A549 (cell line): ENCODE results near the gene RBM12. TPM values are rescaled to one million over a fixed set of nuclear protein-coding genes. Genes with fewer than 3 reads are reported as not detected.

ENCODE experiments used
- ATAC-seq, 2 experiments: fragments of 200-7000 bp in 1 of 2; fragments of >200 bp in 1 of 2; cut with Nextera tagmentation in 1 of 2; cut with Tn5 transposase in 1 of 2; 3 replicates each; pipeline versions ENCODE4 v1.8.0 to v1.9.1; 2018 to 2020; ENCODE audit warnings: mild to moderate bottlenecking in 1 of 2, moderate library complexity in 1 of 2
- CTCF ChIA-PET: fragments of 300-600 bp; sonication (Branson Sonifier 250); formaldehyde crosslinking; extraction: SDS; loops from one replicate; lab custom pipeline; 2021; ENCODE audit warnings: antibody characterized with exemption, inconsistent platforms; lab: Yijun Ruan, JAX
- POLR2A ChIA-PET: fragments of 350-600 bp; formaldehyde crosslinking; extraction: SDS; loops from one replicate; lab custom pipeline; 2021; ENCODE audit warnings: antibody characterized with exemption, inconsistent platforms; lab: Yijun Ruan, JAX
- DNase-seq, 2 experiments: peaks; one replicate each; pipeline versions ENCODE4 v3.0.0 to v3.0.0-alpha.2; 2011 to 2016; ENCODE audit warnings: low read depth in 1 of 2, low spot score in 1 of 2
- FAIRE-seq: peaks from 2 replicates; lab custom pipeline; 2011; peaks lifted over from hg19 to GRCh38; lab: Jason Lieb, UNC
- H3K27ac ChIP-seq, 2 experiments: fragments of >200 bp; sonication (Bioruptor Twin); formaldehyde crosslinking; 3 replicates each; pipeline ENCODE4 v1.5.1; 2016 to 2017
- H3K4me1 ChIP-seq: fragments of >200 bp; sonication (Bioruptor Twin); formaldehyde crosslinking; 3 replicates; pipeline ENCODE4 v1.6.1; 2016
- H3K4me2 ChIP-seq: fragments of >200 bp; sonication (Bioruptor Twin); formaldehyde crosslinking; 3 replicates; pipeline ENCODE4 v1.6.1; 2016
- H3K4me3 ChIP-seq: fragments of >200 bp; sonication (Bioruptor Twin); formaldehyde crosslinking; 3 replicates; pipeline ENCODE4 v1.5.1; 2016
- H3K9me3 ChIP-seq: fragments of >200 bp; sonication (Bioruptor Twin); formaldehyde crosslinking; 3 replicates; pipeline ENCODE4 v1.6.1; 2016
- CBX8 ChIP-seq: fragments of 200-600 bp; sonication (generic); IDR thresholded peaks from 2 replicates; pipeline ENCODE4 v1.6.1; 2016
- CEBPB ChIP-seq, 2 experiments: fragments of >200 bp in 1 of 2; sonication (Bioruptor Twin) in 1 of 2; formaldehyde crosslinking in 1 of 2; IDR thresholded peaks; 2 replicates each; pipeline ENCODE4 v1.6.1; 2012 to 2016
- EHF ChIP-seq: fragments of 250-450 bp; sonication (Bioruptor Pico); IDR thresholded peaks from 2 replicates; pipeline ENCODE4 v1.5.0; 2020; ENCODE audit warnings: mild to moderate bottlenecking
- FOSB ChIP-seq: fragments of 250-450 bp; sonication (Bioruptor Pico); IDR thresholded peaks from 2 replicates; pipeline ENCODE4 v1.5.0; 2020; ENCODE audit warnings: mild to moderate bottlenecking, moderate library complexity
- FOSL2 ChIP-seq, 2 experiments: fragments of 450-650 bp in 1 of 2; fragments of >200 bp in 1 of 2; sonication (Bioruptor Twin) in 1 of 2; formaldehyde crosslinking; IDR thresholded peaks; 2 replicates each; pipeline versions ENCODE4 v1.5.0 to v1.6.1; 2016 to 2020; ENCODE audit warnings: mild to moderate bottlenecking in 1 of 2, moderate library complexity in 1 of 2
- FOXS1 ChIP-seq: fragments of 250-450 bp; sonication (Bioruptor Pico); IDR thresholded peaks from 2 replicates; pipeline ENCODE4 v1.5.0; 2020; ENCODE audit warnings: mild to moderate bottlenecking, moderate library complexity
- HDAC2 ChIP-seq: fragments of 200-600 bp; sonication (generic); IDR thresholded peaks from 2 replicates; pipeline ENCODE4 v1.6.1; 2016
- HEYL ChIP-seq: fragments of 250-450 bp; sonication (Bioruptor Pico); IDR thresholded peaks from 2 replicates; pipeline ENCODE4 v1.8.0; 2021; ENCODE audit warnings: mild to moderate bottlenecking, moderate library complexity
- HOXA7 ChIP-seq: fragments of 250-450 bp; sonication (Bioruptor Pico); IDR thresholded peaks from 2 replicates; pipeline ENCODE4 v1.5.0; 2020; ENCODE audit warnings: mild to moderate bottlenecking, moderate library complexity
- HOXB5 ChIP-seq: fragments of 250-450 bp; sonication (Bioruptor Pico); IDR thresholded peaks from 2 replicates; pipeline ENCODE4 v1.5.0; 2020; ENCODE audit warnings: mild to moderate bottlenecking, moderate library complexity
- JUN ChIP-seq, 2 experiments: fragments of >200 bp; sonication (Bioruptor Twin); formaldehyde crosslinking; IDR thresholded peaks; 2 replicates in 1 of 2; 3 replicates in 1 of 2; pipeline ENCODE4 v1.6.1; 2016 to 2017
- KDM5A ChIP-seq: fragments of 200-600 bp; sonication (generic); IDR thresholded peaks from 2 replicates; pipeline ENCODE4 v1.6.1; 2016; ENCODE audit warnings: antibody characterized with exemption, mild to moderate bottlenecking
- MAFK ChIP-seq: fragments of 450-650 bp; IDR thresholded peaks from 2 replicates; pipeline ENCODE4 v1.6.1; 2014; ENCODE audit not compliant: partially characterized antibody
- NR3C1 ChIP-seq: fragments of >200 bp; sonication (Bioruptor Twin); formaldehyde crosslinking; IDR thresholded peaks from 3 replicates; pipeline ENCODE4 v1.6.1; 2017
- PHF8 ChIP-seq: fragments of 200-600 bp; sonication (generic); IDR thresholded peaks from 2 replicates; pipeline ENCODE4 v1.6.1; 2016; ENCODE audit warnings: low read depth, mild to moderate bottlenecking, antibody characterized with exemption, moderate library complexity, borderline replicate concordance
- POLR2A ChIP-seq: IDR thresholded peaks from 2 replicates; pipeline ENCODE4 v1.6.1; 2012; ENCODE audit warnings: mild to moderate bottlenecking, low read length
- RFX5 ChIP-seq: fragments of 450-650 bp; IDR thresholded peaks from 2 replicates; pipeline ENCODE4 v1.7.1; 2014; ENCODE audit warnings: antibody characterized with exemption, mild to moderate bottlenecking, moderate library complexity
- SREBF2 ChIP-seq: fragments of 450-650 bp; IDR thresholded peaks from 2 replicates; pipeline ENCODE4 v1.6.1; 2014; ENCODE audit warnings: mild to moderate bottlenecking, moderate library complexity
- ZC3H11A ChIP-seq: fragments of 450-650 bp; IDR thresholded peaks from 2 replicates; pipeline ENCODE4 v1.6.1; 2014; ENCODE audit warnings: antibody characterized with exemption, mild to moderate bottlenecking
- ZFP36 ChIP-seq: fragments of 450-650 bp; IDR thresholded peaks from 2 replicates; pipeline ENCODE4 v1.6.1; 2014; ENCODE audit warnings: borderline replicate concordance; ENCODE audit not compliant: partially characterized antibody
- ZNF302 ChIP-seq: fragments of 250-450 bp; sonication (Bioruptor Pico); IDR thresholded peaks from 2 replicates; pipeline ENCODE4 v1.9.0; 2021; ENCODE audit warnings: inconsistent platforms, mild to moderate bottlenecking, moderate library complexity
- WGBS: methylation state at CpG from one replicate; pipeline ENCODE4 v1.1.6; 2017; ENCODE audit errors: missing lambda C conversion rate; 5-methylcytosine and 5-hydroxymethylcytosine counted together
- polyA plus RNA-seq, 4 experiments: library from polyadenylated mRNA; depleted of rRNA in 3 of 4; stranded (reverse); fragments of >200 nt; fragmentation: RNase III in 1 of 4; extraction: RNeasy Plus Mini Kit Qiagen cat#74134 plus additional on column Dnase treatment in 1 of 4; gene quantifications; 2 replicates in 3 of 4; 3 replicates in 1 of 4; pipeline ENCODE4 v1.2.3, GENCODE V29; 2011 to 2017
- TF ChIP-seq, protein P1 (sequence below): fragments of >200 bp; sonication (Bioruptor Twin); formaldehyde crosslinking; IDR thresholded peaks from 2 replicates; pipeline ENCODE4 v1.6.1; 2016
- TF ChIP-seq, protein P2 (sequence below): IDR thresholded peaks from 2 replicates; pipeline ENCODE4 v1.6.1; 2012; ENCODE audit warnings: low read depth, borderline replicate concordance

The RBM12 gene
- polyA plus RNA-seq, 2 of the 4 experiments (the other 2 are of a cell fraction), result 49.9 to 119 TPM

DNA sequence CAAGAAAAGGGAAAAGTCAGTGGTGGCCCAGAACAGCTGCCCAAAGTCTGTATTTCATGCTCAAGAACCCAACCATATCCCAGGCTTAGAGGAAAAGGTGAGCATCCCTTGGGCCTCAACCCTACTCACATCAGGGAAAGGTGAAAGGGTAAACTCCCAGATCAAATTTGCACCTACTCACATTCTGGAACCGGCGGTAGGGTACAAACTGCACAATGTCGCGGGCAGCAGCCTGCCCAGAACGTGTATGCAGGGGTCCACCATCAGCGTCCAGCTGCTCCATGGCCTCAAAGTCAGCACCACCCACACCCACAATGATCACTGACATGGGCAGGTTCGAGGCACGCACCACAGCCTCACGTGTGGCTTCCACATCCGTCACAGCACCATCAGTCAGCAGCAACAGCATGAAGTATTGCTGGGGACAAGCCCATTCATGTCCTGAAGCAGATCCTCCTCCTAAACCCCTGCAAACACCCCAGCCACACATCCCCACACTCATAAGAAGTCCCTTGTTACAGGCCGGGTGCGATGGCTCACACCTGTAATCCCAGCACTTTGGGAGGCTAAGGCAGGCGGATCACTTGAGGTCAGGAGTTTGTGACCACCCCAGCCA, 38.2 kb downstream of the RBM12 start:
- WGBS, result 95% methylated on average over 11 of the region's 13 CpGs
- ChIA-PET POLR2A (no interaction called here), CTCF (interaction anchor here (1.3 to 1.6 kb wide), 2 partner anchors 12 to 15 kb away, joined by 3 to 4 read pairs; no protein-coding TSS in a partner anchor)
- Histone ChIP-seq H3K4me3 (no peak overlapping the region), H3K27ac (peak overlapping the region in 1 of 2 experiments; percentile 38; a peak in 2 of 6 replicates), H3K9me3 (no peaks in the 10 kb centered on the region), H3K4me2 (no peak overlapping the region), H3K4me1 (peaks cover 8% of the 10 kb centered on the region; the same call in 2 of the 3 replicates)
- TF ChIP-seq, protein P1, sequence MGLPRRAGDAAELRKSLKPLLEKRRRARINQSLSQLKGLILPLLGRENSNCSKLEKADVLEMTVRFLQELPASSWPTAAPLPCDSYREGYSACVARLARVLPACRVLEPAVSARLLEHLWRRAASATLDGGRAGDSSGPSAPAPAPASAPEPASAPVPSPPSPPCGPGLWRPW, result no peak
- TF ChIP-seq EHF (CRISPR knock-in tag), result no peak
- TF ChIP-seq HOXB5 (CRISPR knock-in tag), result no peak
- no peak for TF ChIP-seq FOXS1
- no peak for TF ChIP-seq SREBF2
- TF ChIP-seq NR3C1, result no peak
- no peak for TF ChIP-seq JUN (IDR thresholded peaks at IDR 0.05)
- TF ChIP-seq RFX5, result no peak
- TF ChIP-seq, protein P2, sequence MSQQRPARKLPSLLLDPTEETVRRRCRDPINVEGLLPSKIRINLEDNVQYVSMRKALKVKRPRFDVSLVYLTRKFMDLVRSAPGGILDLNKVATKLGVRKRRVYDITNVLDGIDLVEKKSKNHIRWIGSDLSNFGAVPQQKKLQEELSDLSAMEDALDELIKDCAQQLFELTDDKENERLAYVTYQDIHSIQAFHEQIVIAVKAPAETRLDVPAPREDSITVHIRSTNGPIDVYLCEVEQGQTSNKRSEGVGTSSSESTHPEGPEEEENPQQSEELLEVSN, result no peak
- no peak for TF ChIP-seq FOSB (CRISPR knock-in tag)
- TF ChIP-seq PHF8, result no peak
- TF ChIP-seq HDAC2, result no peak
- no peak for TF ChIP-seq ZC3H11A
- no peak for TF ChIP-seq POLR2A
- TF ChIP-seq CBX8, result no peak
- TF ChIP-seq HOXA7, result no peak
- no peak for TF ChIP-seq ZNF302
- TF ChIP-seq ZFP36, result no peak
- DNase-seq, result no peak
- no peak for ATAC-seq
- FAIRE-seq, result no peak

DNA sequence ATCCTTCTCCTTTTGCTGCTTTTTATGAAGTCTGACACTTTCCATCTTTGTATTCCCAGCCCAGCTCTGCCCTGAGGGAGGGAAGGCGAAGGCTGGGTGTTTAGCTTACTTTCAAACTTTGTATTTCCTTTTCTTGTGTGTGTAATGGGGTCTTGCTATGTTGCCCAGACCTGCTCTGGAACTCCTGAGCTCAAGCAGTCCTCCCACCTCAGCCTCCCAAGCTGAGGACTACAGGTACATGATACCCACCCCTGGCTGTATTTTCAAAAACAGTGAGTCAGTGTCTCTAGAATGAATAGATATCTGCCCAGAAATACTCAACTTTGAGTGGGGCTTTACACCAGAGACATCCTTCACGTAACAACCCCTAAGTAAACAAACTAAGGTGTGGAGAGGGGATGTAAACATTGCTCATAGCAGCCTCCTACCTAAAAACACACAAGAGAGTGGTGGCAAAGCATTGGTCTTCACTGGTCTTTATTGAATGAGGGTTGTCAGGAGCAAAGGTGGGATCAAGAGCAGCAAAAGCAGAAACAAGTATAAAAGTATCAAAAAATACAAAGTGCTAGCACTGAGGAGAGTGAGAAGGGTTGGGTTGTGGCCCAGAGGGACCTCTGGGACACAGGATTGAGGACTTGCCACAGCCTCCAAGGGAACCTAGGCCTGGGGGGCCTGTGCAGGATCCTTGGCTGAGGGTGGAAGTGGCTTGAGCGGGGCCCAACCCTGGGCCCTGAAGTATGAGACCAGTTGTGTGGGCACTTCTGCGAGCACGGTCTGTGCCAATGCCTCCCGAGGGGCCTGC, 38.9 kb downstream of the RBM12 start:
- FAIRE-seq (no peak), ATAC-seq (no peak), DNase-seq (no peak)
- H3K4me3 ChIP-seq, result no peak overlapping the region
- H3K27ac ChIP-seq, result peak overlapping the region in 1 of 2 experiments; percentile 38; a peak in 1 of 6 replicates
- ChIA-PET POLR2A (no interaction called here), CTCF (interaction anchor here (0.7 to 1.6 kb wide), 4 partner anchors 9 to 32 kb away, joined by 3 to 4 read pairs (median 3); no protein-coding TSS in a partner anchor)
- H3K9me3 ChIP-seq, result no peaks in the 10 kb centered on the region
- TF ChIP-seq KDM5A (no peak), NR3C1 (no peak), FOSL2 (IDR thresholded peaks at IDR 0.05) (no peak), FOSL2 (CRISPR knock-in tag; IDR thresholded peaks at IDR 0.05) (no peak), MAFK (no peak), ZFP36 (no peak), HEYL (CRISPR knock-in tag) (no peak), CEBPB (IDR thresholded peaks at IDR 0.05) (no peak), ZNF302 (no peak)
- TF ChIP-seq, protein P2, result no peak
- TF ChIP-seq, protein P1, result no peak
- WGBS, result 88% methylated on average over 6 of the region's 6 CpGs
- H3K4me2 ChIP-seq, result no peak overlapping the region
- peaks cover 8% of the 10 kb centered on the region; the same call in 2 of the 3 replicates for H3K4me1 ChIP-seq
